Mesenchymal stem cell (in vitro differentiated cells and primary cell): Measurements from ENCODE around the gene RNF43.

ENCODE experiments used
- DNase-seq: peaks from one replicate; pipeline ENCODE4 v3.0.0-alpha.2; 2013
- H2AFZ ChIP-seq: one replicate; pipeline ENCODE4 v1.6.1; 2013; ENCODE audit warnings: low read depth, mild to moderate bottlenecking, control low read depth, inconsistent platforms, low read length, moderate library complexity
- H2AK5ac ChIP-seq: 2 replicates; pipeline ENCODE4 v1.6.1; 2013; ENCODE audit warnings: low read length, moderate library complexity, mild to moderate bottlenecking, inconsistent platforms; ENCODE audit not compliant: severe bottlenecking
- H2BK120ac ChIP-seq: one replicate; pipeline ENCODE4 v1.6.1; 2013; ENCODE audit warnings: low read depth, mild to moderate bottlenecking, inconsistent platforms, low read length, moderate library complexity
- H2BK12ac ChIP-seq, 2 experiments: one replicate each; pipeline ENCODE4 v1.6.1; 2013; ENCODE audit warnings: inconsistent platforms in 2 of 2, low read length in 2 of 2, mild to moderate bottlenecking in 2 of 2, moderate library complexity in 2 of 2, control low read depth in 1 of 2
- H2BK15ac ChIP-seq: one replicate; pipeline ENCODE4 v1.6.1; 2013; ENCODE audit warnings: mild to moderate bottlenecking, low read depth, inconsistent platforms; ENCODE audit not compliant: poor library complexity, severe bottlenecking
- H2BK5ac ChIP-seq: 2 replicates; pipeline ENCODE4 v1.6.1; 2013; ENCODE audit warnings: low read depth, mild to moderate bottlenecking, low read length, control low read depth, inconsistent platforms; ENCODE audit not compliant: poor library complexity, severe bottlenecking
- H3K14ac ChIP-seq, 2 experiments: one replicate each; pipeline ENCODE4 v1.6.1; 2013; ENCODE audit warnings: inconsistent platforms in 2 of 2, low read length in 2 of 2, control low read depth in 1 of 2, mild to moderate bottlenecking in 1 of 2, moderate library complexity in 1 of 2
- H3K18ac ChIP-seq, 2 experiments: one replicate each; pipeline ENCODE4 v1.6.1; 2013; ENCODE audit warnings: inconsistent platforms in 2 of 2, low read length in 2 of 2, control low read depth in 1 of 2, low read depth in 1 of 2, mild to moderate bottlenecking in 1 of 2
- H3K23ac ChIP-seq, 2 experiments: one replicate each; pipeline ENCODE4 v1.6.1; 2013; ENCODE audit warnings: inconsistent platforms in 2 of 2, low read length in 2 of 2, mild to moderate bottlenecking in 2 of 2, moderate library complexity in 2 of 2, control low read depth in 1 of 2
- H3K27ac ChIP-seq: 2 replicates; pipeline ENCODE4 v1.5.1; 2013; ENCODE audit warnings: mild to moderate bottlenecking, moderate library complexity, low read length, control low read depth, inconsistent platforms; ENCODE audit not compliant: poor library complexity, severe bottlenecking
- H3K27me3 ChIP-seq, 2 experiments: 2 replicates each; pipeline versions ENCODE4 v1.6.1 to v1.7.0; 2013; ENCODE audit warnings: low read length in 2 of 2, mild to moderate bottlenecking in 2 of 2, moderate library complexity in 2 of 2, control low read depth in 1 of 2, inconsistent platforms in 1 of 2; ENCODE audit not compliant: control insufficient read depth in 1 of 2, insufficient read depth in 1 of 2
- H3K36me3 ChIP-seq, 2 experiments: 2 replicates each; pipeline versions ENCODE4 v1.6.1 to v1.7.0; 2013; ENCODE audit warnings: low read length in 2 of 2, control low read depth in 1 of 2, inconsistent platforms in 1 of 2, low read depth in 1 of 2, mild to moderate bottlenecking in 1 of 2; ENCODE audit not compliant: insufficient read depth in 2 of 2, control insufficient read depth in 1 of 2
- H3K4ac ChIP-seq, 2 experiments: one replicate each; pipeline ENCODE4 v1.6.1; 2013; ENCODE audit warnings: inconsistent platforms in 2 of 2, low read length in 2 of 2, mild to moderate bottlenecking in 2 of 2, moderate library complexity in 2 of 2, control low read depth in 1 of 2, low read depth in 1 of 2
- H3K4me1 ChIP-seq: 2 replicates; pipeline ENCODE4 v1.6.1; 2013; ENCODE audit warnings: low read depth, low read length, control low read depth; ENCODE audit not compliant: control insufficient read depth, insufficient read depth
- H3K4me2 ChIP-seq: 2 replicates; pipeline ENCODE4 v1.6.1; 2013; ENCODE audit warnings: low read length, mild to moderate bottlenecking, inconsistent platforms; ENCODE audit not compliant: poor library complexity, severe bottlenecking
- H3K4me3 ChIP-seq, 2 experiments: 2 replicates each; pipeline versions ENCODE4 v1.5.1 to v1.7.0; 2013; ENCODE audit warnings: low read length in 2 of 2, mild to moderate bottlenecking in 2 of 2, control low read depth in 1 of 2, low read depth in 1 of 2; ENCODE audit not compliant: insufficient read depth in 1 of 2
- H3K79me1 ChIP-seq: replicated peaks from 2 replicates; pipeline ENCODE4 v1.6.1; 2013; ENCODE audit warnings: mild to moderate bottlenecking, control low read depth, low read length, inconsistent platforms; ENCODE audit not compliant: poor library complexity, severe bottlenecking
- H3K9ac ChIP-seq: 2 replicates; pipeline ENCODE4 v1.7.0; 2013; ENCODE audit warnings: mild to moderate bottlenecking, low read length, moderate library complexity
- H3K9me3 ChIP-seq: 2 replicates; pipeline ENCODE4 v1.7.0; 2013; ENCODE audit warnings: mild to moderate bottlenecking, low read length; ENCODE audit not compliant: control insufficient read depth
- H4K8ac ChIP-seq: one replicate; pipeline ENCODE4 v1.6.1; 2013; ENCODE audit warnings: inconsistent platforms, mild to moderate bottlenecking, low read length, moderate library complexity
- H4K91ac ChIP-seq: one replicate; pipeline ENCODE4 v1.6.1; 2013; ENCODE audit warnings: mild to moderate bottlenecking, low read length, inconsistent platforms
- WGBS: methylation state at CpG from one replicate; pipeline ENCODE4 v1.1.7; 2013; ENCODE audit warnings: mixed read lengths; 5-methylcytosine and 5-hydroxymethylcytosine counted together

RNF43 gene

DNA sequence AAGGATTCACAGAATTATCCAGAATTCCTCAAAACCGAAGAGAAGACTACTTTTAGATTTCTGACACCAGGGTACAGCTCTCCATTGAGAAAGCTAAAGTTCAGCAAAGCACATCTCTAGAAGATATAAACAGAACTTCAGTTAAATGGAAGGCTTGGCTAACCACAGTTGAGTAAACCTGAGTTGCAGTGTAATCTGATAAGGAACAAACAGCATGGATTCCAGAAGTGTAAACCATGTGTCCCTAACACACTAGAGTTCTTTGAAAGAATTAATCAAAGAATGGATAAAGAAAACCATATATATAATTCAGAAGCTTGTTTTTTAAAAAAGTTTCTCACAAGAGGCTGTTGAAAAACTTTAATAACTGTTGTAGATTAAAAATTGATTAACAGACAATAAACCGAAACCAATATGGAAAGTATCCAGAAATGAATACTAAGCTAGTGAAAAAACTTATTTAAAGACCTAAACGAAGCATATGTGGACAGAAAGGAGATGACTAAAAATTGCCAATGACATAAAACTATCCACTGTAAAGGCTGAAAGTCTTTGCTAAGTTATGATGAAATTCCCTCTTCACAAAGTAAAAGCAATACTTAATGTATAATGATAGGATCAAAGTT is 4.3 kb downstream of the RNF43 start:
- H4K8ac ChIP-seq = no peak overlapping the region
- H2BK15ac ChIP-seq = no peak overlapping the region
- peaks cover 0 to 4% of the 10 kb centered on the region in 2 experiments for H3K27me3 ChIP-seq
- H3K18ac ChIP-seq = no peak overlapping the region
- DNase-seq = peak; percentile 25
- no peak overlapping the region for H3K14ac ChIP-seq
- H4K91ac ChIP-seq = no peak overlapping the region
- no peak overlapping the region for H2AK5ac ChIP-seq
- no peaks in the 10 kb centered on the region for H3K4me1 ChIP-seq
- H3K27ac ChIP-seq = no peak overlapping the region
- no peaks in the 10 kb centered on the region for H3K36me3 ChIP-seq
- H3K9me3 ChIP-seq = no peaks in the 10 kb centered on the region
- H3K4me3 ChIP-seq = no peak overlapping the region
- H3K4ac ChIP-seq = no peak overlapping the region
- H3K79me1 ChIP-seq = no peaks in the 10 kb centered on the region
- H2BK12ac ChIP-seq = no peak overlapping the region
- no peak overlapping the region for H2AFZ ChIP-seq
- no peak overlapping the region for H3K23ac ChIP-seq
- H2BK5ac ChIP-seq = no peak overlapping the region
- no peak overlapping the region for H2BK120ac ChIP-seq
- no peak overlapping the region for H3K9ac ChIP-seq
- WGBS = no CpG with 5 or more reads among the region's 3 CpGs
- no peak overlapping the region for H3K4me2 ChIP-seq

DNA sequence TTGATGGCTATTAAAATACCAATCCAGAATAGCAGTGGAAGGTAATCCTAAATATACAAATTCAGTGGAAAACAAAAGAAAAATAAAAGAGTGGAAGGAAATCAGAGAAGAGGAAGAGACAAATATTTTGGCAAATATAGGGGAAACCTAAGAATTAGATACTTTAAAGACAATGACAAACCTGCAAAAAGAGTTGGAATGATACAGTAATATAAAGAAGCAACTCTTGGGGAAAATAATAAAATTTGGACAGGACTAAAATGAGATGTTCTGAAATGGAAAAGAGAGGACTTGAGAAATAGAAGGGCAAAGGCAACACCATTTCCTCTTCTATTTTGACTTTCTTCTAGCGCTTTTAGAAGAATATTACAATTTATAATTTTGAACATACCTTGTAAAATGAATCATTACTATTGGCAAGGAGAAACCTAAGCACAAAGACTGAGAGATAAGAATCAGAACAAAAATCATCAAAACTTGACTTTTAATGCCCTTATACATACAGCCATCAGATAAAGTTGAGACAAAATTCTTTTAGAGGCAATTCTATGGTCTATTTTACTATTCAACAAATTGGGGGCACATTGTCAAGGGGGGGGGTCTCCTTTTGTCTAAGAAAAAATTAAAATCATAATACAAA is 5.2 kb downstream of the RNF43 start:
- peaks cover 0 to 4% of the 10 kb centered on the region in 2 experiments for H3K27me3 ChIP-seq
- no peak overlapping the region for H4K8ac ChIP-seq
- no peak for DNase-seq
- no peak overlapping the region for H2AFZ ChIP-seq
- no peak overlapping the region for H3K4me2 ChIP-seq
- no peak overlapping the region for H3K14ac ChIP-seq
- H2BK120ac ChIP-seq = no peak overlapping the region
- H3K9ac ChIP-seq = no peak overlapping the region
- no peaks in the 10 kb centered on the region for H3K36me3 ChIP-seq
- no peak overlapping the region for H3K4ac ChIP-seq
- H3K18ac ChIP-seq = no peak overlapping the region
- no peaks in the 10 kb centered on the region for H3K4me1 ChIP-seq
- H2BK12ac ChIP-seq = no peak overlapping the region
- H3K9me3 ChIP-seq = no peaks in the 10 kb centered on the region
- no peak overlapping the region for H2BK5ac ChIP-seq
- H3K79me1 ChIP-seq = no peaks in the 10 kb centered on the region
- no peak overlapping the region for H2AK5ac ChIP-seq
- no peak overlapping the region for H3K27ac ChIP-seq
- H3K23ac ChIP-seq = no peak overlapping the region
- no peak overlapping the region for H3K4me3 ChIP-seq
- H2BK15ac ChIP-seq = no peak overlapping the region
- WGBS = no CpG with 5 or more reads among the region's 1 CpG
- no peak overlapping the region for H4K91ac ChIP-seq

DNA sequence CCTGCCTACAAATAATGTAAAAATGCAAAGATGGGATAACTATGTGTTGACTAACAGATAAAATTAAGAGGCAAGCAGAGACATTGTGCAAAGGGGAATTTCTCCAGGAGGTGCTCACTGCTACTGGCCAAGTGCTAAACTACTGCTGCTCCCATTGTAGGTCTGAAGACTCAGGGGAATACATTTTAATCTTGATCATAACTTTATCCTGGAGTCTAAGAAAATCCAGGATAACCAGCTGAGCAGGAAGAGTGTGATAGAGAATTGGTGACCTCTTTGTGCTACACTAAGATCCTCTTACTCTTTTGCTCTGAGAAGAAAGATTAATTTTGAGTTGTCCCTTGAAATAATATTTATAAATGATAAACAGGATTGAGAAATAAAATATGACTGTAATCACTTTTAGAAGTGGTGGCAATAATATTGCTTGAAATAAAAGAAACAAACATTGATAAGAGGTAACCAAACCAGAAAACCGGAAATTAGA is 5.9 kb downstream of the RNF43 start:
- Histone ChIP-seq H3K4ac (no peak overlapping the region), H2BK120ac (no peak overlapping the region), H3K23ac (no peak overlapping the region), H2BK12ac (no peak overlapping the region), H2AK5ac (no peak overlapping the region), H3K4me2 (no peak overlapping the region), H4K8ac (no peak overlapping the region), H3K27ac (no peak overlapping the region), H4K91ac (no peak overlapping the region), H2AFZ (no peak overlapping the region), H3K18ac (no peak overlapping the region), H3K79me1 (no peaks in the 10 kb centered on the region), H3K9ac (no peak overlapping the region), H3K4me3 (no peak overlapping the region), H3K36me3 (no peaks in the 10 kb centered on the region), H2BK5ac (no peak overlapping the region), H3K14ac (no peak overlapping the region), H2BK15ac (no peak overlapping the region), H3K27me3 (peaks cover 0 to 4% of the 10 kb centered on the region in 2 experiments), H3K9me3 (no peaks in the 10 kb centered on the region), H3K4me1 (no peaks in the 10 kb centered on the region)
- WGBS = no CpG with 5 or more reads among the region's 1 CpG
- DNase-seq = no peak

DNA sequence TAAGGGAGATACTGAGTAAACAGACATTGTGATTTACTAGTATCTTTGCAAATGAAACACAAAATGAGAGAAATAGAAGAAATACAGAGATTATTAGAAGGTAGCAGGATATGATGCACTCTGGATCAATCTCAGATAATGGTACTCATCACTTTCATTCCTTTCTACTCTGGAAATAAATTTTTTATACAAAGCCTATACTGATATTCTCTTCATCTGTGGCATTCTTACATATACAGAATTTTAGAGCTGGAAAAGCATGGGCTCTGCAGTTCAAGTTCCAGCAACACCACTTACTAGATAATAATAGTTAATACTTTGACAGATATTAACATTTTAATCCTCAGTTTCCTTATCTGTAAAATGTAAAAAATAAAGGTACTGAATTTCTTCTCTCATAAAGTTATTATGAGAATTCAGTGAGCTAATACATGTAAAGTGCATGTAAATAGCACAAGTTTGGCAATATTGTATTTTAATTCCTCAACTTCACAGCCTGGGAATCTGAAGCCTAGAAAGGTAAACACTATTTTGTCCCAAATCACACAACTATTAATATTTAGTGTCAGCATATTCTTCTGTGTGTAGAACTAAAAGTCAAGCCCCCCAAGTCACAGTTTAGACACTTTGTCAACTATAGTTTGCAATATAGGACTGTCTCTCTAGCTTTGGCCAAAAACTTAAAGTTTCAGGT is 6.5 kb downstream of the RNF43 start:
- H2AK5ac ChIP-seq = no peak overlapping the region
- no peak overlapping the region for H4K8ac ChIP-seq
- no peak overlapping the region for H2AFZ ChIP-seq
- H3K9ac ChIP-seq = no peak overlapping the region
- H3K4me1 ChIP-seq = no peaks in the 10 kb centered on the region
- H3K4me2 ChIP-seq = no peak overlapping the region
- H4K91ac ChIP-seq = no peak overlapping the region
- H3K9me3 ChIP-seq = no peaks in the 10 kb centered on the region
- H2BK15ac ChIP-seq = no peak overlapping the region
- no peaks in the 10 kb centered on the region for H3K36me3 ChIP-seq
- no peak overlapping the region for H3K18ac ChIP-seq
- no peak overlapping the region for H3K14ac ChIP-seq
- H3K4me3 ChIP-seq = no peak overlapping the region
- no peak overlapping the region for H3K4ac ChIP-seq
- H3K79me1 ChIP-seq = no peaks in the 10 kb centered on the region
- H2BK5ac ChIP-seq = no peak overlapping the region
- H3K27ac ChIP-seq = no peak overlapping the region
- peaks cover 0 to 3% of the 10 kb centered on the region in 2 experiments for H3K27me3 ChIP-seq
- DNase-seq = no peak
- no peak overlapping the region for H2BK12ac ChIP-seq
- H3K23ac ChIP-seq = no peak overlapping the region
- no peak overlapping the region for H2BK120ac ChIP-seq
